Activated CD4-positive, alpha-beta T cell treated with anti-CD3 and anti-CD28 coated beads for 48 hours (primary cell): ENCODE results near the gene SFMBT1.
"Not testable (repeated sequence)": the region's sequence is repeated elsewhere in the genome, so short reads cannot be mapped to it uniquely, and the experiment has no call there.

Experiments used
- DNase-seq: peaks from one replicate; pipeline ENCODE4 v3.0.0-alpha.2; 2020

SFMBT1 gene

GRCh38 chr3:53035018-53035417 is 10.9 kb downstream of the SFMBT1 start:
- DNase-seq = not testable (repeated sequence)

DNA sequence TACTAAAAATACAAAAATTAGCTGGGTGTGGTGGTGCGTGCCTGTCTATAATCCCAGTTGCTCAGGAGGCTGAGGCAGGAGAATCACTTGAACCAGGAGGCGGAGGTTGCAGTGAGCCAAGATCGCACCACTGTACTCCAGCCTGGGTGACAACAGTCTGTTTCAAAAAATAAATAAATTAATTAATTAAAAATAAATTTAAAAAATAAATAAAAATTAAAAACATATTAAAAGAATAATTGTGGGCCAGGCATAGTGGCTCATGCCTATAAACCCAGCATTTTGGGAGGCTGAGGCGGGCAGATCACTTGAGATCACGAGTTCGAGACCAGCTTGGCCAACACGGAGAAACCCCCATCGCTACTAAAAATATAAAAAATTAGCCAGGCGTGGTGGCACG is 11.5 kb downstream of the SFMBT1 start:
- DNase-seq = not testable (repeated sequence)

- DNase-seq = no peak
Observed at GRCh38 chr3:53032609-53033008, 13.3 kb downstream of the SFMBT1 start.

DNA sequence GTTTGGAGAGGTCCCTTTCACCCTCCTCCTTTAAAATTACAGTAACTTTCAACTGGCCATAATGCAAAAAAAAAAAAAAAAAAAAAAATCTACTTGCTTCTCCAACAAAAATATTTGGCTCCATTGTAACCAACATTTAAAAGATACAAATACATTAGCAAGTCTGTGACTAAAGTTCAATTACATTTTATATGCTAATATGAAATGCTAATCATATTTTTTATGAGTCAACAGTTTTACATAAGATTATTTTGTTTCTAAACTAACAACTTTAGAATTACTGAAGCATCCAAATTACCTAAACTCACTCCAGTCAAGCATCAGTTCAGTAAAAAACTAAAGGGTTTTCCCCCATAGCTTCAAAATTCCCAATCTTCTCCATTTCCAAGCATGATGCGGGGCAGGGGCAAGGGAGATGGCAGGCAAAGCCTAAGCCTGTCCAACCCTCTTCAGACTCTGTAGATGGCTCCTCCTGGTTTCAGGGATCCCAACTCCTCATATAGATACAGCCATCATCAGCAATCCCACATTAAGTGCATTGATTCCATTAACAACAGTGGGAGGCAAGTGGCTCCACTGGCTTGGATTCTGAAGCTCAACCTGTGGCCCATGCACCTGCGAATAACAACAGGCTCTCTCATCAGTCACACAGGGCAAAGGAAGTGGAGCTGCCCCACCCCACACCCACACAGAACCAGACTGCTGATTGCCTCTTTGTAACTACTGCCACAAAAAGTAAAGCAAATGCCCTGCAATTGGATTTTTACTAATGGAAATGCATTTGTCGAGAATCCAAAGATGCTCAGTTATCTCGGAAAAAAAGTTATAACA is 15.0 kb downstream of the SFMBT1 start:
- DNase-seq = peak; percentile 48

- DNase-seq = no peak
Observed at GRCh38 chr3:53028641-53029040, 17.2 kb downstream of the SFMBT1 start.

DNA sequence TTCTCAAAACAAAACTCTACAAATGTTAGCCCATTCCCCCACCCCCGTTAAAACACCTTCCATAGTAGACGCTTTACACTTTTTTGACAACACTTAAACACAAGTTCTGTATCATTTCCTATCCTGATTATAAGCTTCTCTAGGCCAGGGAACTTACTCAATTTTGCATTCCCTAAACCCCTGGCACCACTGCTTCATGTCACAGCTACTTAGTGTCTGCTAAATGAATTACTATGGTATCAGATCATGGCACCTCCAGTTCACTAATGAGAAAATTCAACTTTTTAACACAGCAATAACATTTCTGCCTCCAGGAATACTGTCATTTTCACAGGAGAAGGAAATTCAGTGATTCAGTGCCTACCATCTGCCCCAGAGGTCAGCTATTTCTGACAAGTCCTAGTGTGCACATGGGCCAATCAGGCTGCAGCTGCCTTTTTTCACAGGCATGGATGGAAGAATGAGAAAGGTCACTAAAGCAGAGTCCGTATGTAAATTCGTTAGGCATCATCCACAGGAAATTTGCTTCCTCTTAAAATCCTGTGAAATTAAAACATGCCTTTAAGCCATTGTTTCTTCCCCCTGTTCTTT is 18.5 kb downstream of the SFMBT1 start:
- no peak for DNase-seq

GRCh38 chr3:53026382-53027162 is 19.3 kb downstream of the SFMBT1 start:
- DNase-seq = no peak

- no peak for DNase-seq
Observed at GRCh38 chr3:53024315-53024714, 21.6 kb downstream of the SFMBT1 start.

DNA sequence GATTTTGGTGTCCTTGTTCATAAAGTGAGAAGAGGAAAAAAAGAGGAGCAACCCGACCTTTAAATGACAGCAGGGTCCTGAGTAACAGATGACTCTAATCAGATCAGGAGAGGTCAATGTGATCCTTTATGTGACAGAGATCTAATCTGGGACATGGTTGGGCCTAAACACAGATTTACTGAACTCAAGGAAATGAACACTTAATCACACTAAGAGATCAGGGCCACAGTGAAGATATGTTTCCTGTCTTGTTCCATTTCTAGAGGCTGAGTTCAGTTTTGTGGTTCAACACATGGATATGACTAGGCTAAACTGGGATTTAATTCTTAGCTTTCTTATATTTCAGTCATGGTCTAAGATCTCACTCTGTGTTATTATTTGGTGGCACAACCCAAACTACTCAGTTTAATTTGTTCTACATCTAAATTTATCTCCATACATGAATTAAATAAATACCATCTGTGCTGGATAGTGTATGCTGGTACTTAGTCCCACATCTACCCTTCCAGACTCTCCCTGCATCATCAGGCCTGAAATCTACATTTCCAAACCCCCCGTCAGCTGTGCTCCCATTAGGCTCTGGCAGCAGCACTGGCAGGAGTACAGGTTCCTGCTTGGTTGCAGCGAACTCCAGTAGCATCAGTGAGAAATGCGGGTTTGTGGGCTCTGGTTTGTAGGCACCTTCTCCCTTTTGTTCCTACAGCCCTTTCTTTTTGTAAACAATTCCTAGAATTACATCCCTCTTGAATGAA is 22.6 kb downstream of the SFMBT1 start:
- no peak for DNase-seq

- no peak for DNase-seq
Observed at GRCh38 chr3:53022647-53023046, 23.2 kb downstream of the SFMBT1 start.

DNA sequence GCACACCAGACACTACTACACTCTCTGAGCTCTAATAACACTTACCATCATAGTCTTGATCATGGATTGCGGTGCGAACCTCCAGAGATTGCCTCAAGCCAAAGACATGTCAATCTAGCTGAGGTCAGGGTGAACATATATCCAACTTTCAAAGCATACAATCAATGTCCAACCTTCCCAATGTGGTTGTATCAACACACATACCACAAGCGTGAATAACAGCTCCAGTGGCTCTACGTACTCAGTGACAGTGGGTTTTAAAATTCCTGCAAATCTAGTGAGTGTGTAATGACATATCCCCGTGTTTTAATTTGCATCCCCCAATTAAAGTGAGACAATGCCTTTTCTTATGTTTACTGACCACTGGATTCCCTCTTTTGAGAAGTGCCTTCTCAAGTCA is 29.6 kb downstream of the SFMBT1 start:
- no peak for DNase-seq

DNA sequence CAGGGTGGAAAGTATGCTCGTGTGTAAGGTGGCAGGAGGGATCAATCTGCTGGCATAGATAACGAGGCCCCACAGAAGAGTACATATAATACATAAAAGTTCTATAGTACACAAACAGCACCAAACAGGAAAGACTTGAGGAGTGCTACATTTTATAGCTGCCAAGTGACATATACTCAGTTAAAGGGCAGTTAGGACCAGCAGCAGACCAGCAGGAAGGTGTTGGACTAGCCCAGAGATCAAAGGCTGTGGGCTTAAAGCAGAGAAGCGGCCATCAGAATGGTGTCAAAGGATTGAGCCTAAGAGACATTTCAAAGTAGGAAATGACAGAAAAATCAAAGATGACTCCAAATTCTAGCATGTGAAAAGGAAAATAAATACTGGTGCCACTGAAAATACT is 34.5 kb downstream of the SFMBT1 start:
- no peak for DNase-seq

DNA sequence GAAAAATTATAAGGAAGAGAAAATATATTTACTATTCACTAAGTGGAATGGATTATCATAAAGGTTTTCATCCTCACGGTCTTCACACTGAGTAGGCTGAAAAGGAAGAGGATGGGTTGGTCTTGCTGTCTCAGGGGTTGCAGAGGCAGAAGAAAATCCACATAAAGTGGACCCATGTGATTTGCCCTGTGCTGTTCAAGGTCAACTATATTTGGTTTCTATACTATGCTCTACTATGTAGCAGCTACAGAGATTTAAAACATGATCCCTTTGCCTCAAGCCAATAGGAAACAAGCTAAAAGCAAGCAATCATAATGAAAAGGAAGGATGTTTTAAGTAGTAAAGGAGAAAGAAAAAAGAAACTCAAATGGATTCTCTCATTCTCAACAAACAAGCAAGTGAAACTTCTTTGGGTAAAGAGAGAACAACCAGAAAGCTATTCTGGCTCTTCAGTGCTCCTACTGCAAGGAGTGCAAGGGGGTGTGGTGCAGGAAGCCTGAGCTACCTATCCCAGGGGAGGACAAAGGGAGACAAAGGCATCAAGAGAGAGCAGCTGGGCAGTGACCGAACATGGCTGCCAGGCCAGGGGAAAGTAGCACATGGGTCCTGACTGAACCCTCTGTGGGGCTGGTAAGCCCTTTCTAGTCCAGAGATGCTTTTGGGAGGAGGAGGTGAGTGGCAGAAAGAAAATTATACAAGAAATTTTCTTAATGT is 35.9 kb downstream of the SFMBT1 start:
- DNase-seq = no peak

DNA sequence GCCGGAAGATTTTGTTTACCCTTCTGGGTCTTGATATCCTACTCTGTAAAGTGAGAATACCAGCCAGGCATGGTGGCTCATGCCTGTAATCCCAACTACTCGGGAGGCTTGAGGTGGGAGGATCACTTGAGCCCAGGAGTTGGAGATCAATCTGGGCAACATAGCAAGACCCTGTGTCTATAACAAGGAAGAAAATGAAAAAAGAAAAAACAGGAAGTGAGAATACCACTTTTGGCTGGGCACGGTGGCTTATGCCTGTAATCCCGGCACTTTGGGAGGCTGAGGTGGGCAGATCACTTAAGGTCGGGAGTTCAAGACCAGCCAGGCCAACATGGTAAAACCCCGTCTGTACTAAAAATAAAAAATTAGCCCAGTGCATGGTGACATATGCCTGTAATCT is 36.9 kb downstream of the SFMBT1 start:
- no peak for DNase-seq

- no peak for DNase-seq
Observed at GRCh38 chr3:53005854-53006513, 39.9 kb downstream of the SFMBT1 start.

GRCh38 chr3:53005338-53005737 is 40.5 kb downstream of the SFMBT1 start:
- DNase-seq = no peak

GRCh38 chr3:53003320-53003719 is 42.6 kb downstream of the SFMBT1 start:
- DNase-seq = no peak

DNA sequence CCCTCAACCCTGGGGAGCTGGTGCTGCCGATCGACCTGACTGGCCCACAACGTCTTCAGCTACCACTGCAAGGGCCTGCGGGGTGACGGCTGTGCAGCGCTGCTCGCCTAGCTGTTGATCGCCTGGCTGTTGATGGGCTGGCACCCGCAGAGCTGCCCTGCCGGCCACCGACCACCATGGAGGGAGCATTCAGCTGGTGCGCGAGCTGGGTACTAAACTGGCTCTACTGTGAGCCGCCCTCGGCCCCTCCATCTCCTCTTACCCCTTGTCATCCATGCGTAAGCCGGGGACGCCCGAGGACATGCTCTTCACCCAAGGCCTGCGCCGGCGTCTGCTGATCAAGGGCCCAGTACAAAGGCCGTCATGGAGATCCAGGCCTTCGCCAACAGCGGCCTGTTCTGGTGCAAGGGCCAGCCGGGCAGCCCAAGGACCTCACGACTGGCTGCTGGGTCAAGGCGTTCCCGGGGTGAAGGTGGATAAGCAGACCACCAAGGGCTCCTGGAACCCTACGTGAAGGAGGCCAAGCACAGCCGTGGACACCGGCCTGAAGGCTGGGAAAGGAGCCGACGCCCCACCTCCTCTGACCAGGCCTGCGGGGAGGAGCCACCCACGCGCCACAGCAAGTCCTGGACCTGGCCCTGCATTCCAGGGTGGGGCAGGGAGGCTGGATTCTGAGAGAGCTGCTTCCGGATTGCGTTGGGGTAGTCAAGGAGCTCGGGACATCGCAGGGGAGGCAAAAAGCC is 46.9 kb downstream of the SFMBT1 start:
- DNase-seq = no peak

GRCh38 chr3:52990637-52991036 is 55.2 kb downstream of the SFMBT1 start:
- no peak for DNase-seq

DNA sequence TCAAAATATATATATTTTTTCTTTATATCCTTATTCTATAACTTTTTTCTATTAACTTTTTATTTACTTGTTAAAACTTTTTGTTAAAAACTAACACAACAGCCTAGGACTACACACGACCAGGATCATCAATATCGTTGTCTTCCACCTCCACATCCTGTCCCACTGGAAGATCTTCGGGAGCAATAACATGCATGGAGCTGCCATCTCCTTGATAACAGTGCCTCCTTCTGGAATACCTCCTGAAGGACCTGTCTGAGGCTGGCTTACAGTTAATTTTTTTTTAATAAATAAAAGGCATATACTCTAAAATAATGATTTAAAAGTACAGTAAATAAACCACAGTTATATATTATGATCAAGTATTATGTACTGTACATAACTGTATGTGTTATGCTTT is 58.9 kb downstream of the SFMBT1 start:
- no peak for DNase-seq

DNA sequence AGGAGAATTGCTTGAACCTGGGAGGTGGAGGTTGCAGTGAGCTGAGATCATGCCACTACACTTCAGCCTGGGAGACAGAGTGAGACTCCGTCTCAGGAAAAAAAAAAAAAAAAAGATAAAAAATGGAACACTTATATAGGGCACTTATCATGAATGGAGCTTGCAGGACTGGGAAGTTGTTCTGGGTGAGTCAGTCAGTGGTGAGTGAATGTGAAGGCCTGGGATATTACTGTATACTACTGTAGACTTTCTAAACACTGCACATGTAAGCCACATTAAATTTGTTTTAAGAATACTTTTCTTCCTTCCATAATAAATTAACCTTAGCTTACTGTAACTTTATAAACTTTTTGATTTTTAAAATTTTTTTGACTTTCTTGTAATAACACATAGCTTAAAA is 59.8 kb downstream of the SFMBT1 start:
- no peak for DNase-seq
